Heart left ventricle (tissue), 16 donors: ENCODE data around the gene MPZL3. TPM values are rescaled to one million over a fixed set of nuclear protein-coding genes. Genes with fewer than 3 reads are reported as not detected.
"Not testable (repeated sequence)": the region's sequence is repeated elsewhere in the genome, so short reads cannot be mapped to it uniquely, and the experiment has no call there.

ENCODE experiments used
- ATAC-seq, 4 donors: fragments of 200-7000 bp; cut with Tn5 transposase; one replicate each; pipeline ENCODE4 v1.9.1; 2020 to 2022; ENCODE audit warnings: moderate library complexity in 4 of 4, mild to moderate bottlenecking in 3 of 4, moderate number of reproducible peaks in 1 of 4
- DNase-seq, 5 donors: peaks; one replicate each; pipeline ENCODE4 v3.0.0-alpha.2; 2020
- H3K27ac ChIP-seq, 12 donors: fragments of 200-600 bp; sonication (generic) in 4 of 12; one replicate each; pipeline versions ENCODE4 v1.5.0 to v1.8.0; 2016 to 2022; ENCODE audit warnings: mild to moderate bottlenecking in 2 of 12
- H3K27me3 ChIP-seq, 9 donors: fragments of 200-600 bp; sonication (generic) in 2 of 9; one replicate each; pipeline versions ENCODE4 v1.5.1 to v1.8.0; 2016 to 2022; ENCODE audit warnings: mild to moderate bottlenecking in 3 of 9
- H3K36me3 ChIP-seq, 9 donors: fragments of 200-600 bp; sonication (generic) in 2 of 9; one replicate each; pipeline versions ENCODE4 v1.5.0 to v1.8.0; 2018 to 2022; ENCODE audit warnings: mild to moderate bottlenecking in 2 of 9
- H3K4me1 ChIP-seq, 12 donors: fragments of 200-600 bp; sonication (generic) in 4 of 12; one replicate each; pipeline versions ENCODE4 v1.5.0 to v1.8.0; 2016 to 2022; ENCODE audit warnings: mild to moderate bottlenecking in 3 of 12
- H3K4me3 ChIP-seq, 12 donors: fragments of 200-600 bp; sonication (generic) in 4 of 12; one replicate each; pipeline versions ENCODE4 v1.5.0 to v1.8.0; 2017 to 2022; ENCODE audit warnings: mild to moderate bottlenecking in 9 of 12, moderate library complexity in 4 of 12
- H3K9me3 ChIP-seq, 12 donors: fragments of 200-600 bp; sonication (generic) in 4 of 12; one replicate each; pipeline versions ENCODE4 v1.5.0 to v1.8.0; 2016 to 2022; ENCODE audit warnings: mild to moderate bottlenecking in 1 of 12
- POLR2A ChIP-seq, 2 donors: fragments of 450-650 bp; IDR thresholded peaks; one replicate each; pipeline ENCODE4 v1.6.1; 2017; ENCODE audit warnings: antibody characterized with exemption in 2 of 2, mild to moderate bottlenecking in 2 of 2, moderate library complexity in 2 of 2
- WGBS, 4 donors: extraction: QIAGEN DNeasy Blood & Tissue Kit in 2 of 4; methylation state at CpG; one replicate each; pipeline versions ENCODE4 v1.1.5 to v1.1.7; 2013 to 2018; 5-methylcytosine and 5-hydroxymethylcytosine counted together
- intact Hi-C, 10 donors: fragments of 100-400 bp; cut with DNase I; formaldehyde crosslinking; loops; one replicate each; pipeline versions ENCODE4 v1.11.1 to v1.14.2; 2022
- polyA plus RNA-seq, 2 donors: library from polyadenylated mRNA; stranded (reverse); fragments of 200-250 nt; gene quantifications; one replicate each; pipeline ENCODE4 v1.2.3, GENCODE V29; 2013
- total RNA-seq, 9 donors: library from RNA; depleted of rRNA in 2 of 9; stranded (reverse); fragments of >200 nt in 2 of 9; fragmentation: NEBNext Ultra II Directional in 3 of 9; extraction: Animal tissue kit (Norgen Biotek cat#: 25700) in 3 of 9; gene quantifications; one replicate each; pipeline versions ENCODE4 v1.1.0 to v1.2.4, GENCODE V29; 2016 to 2023
- TF ChIP-seq, protein P1 (sequence below), 12 donors: fragments of 200-600 bp; sonication (generic) in 4 of 12; IDR thresholded peaks; one replicate each; pipeline versions ENCODE4 v1.5.0 to v1.8.0; 2018 to 2022; ENCODE audit warnings: antibody characterized with exemption in 12 of 12, mild to moderate bottlenecking in 5 of 12
- donor health status: ischemic (EF 13 %, LVEDD 7.1; RV severe dilation, severe dysfunction).
- donor health status: healthy with polysubstance abuse.
- donor health status: DM: no; HTN: yes; CAD: no.
- donor health status: DM: no; HTN: no; CAD: no.
- donor health status: ischemic (EF 25% LVEDD 6.9; RV normal size, moderate dysfunction).
- donor health status: ischemic (EF 25% LVEDD 5.7; RV mildly dilated, moderate dysfunction).
- donor health status: healthy.
- donor health status: DM: yes; HTN: yes; CAD: no.
- donor health status: ischemic (EF 35%, LVEDD 5.7; RV mildly dilated, moderate dysfunction).
- donor health status: nonischemic (EF 11% LVEDD 7.7; RV severe dilation, severe dysfunction).
- donor health status: DM: yes; HTN: yes; CAD: no.
- donor health status: PGD.
- donor health status: ischemic (EF 29% LVEDD 5.4; RV normal size, mild dysfunction).
- donor health status: nonischemic (EF 23%, LVEDD 6.1; RV moderate dilation, normal function).

The MPZL3 gene
- total and polyA plus RNA-seq, 11 donors, result 1.3 to 6.2 (median 3.3) TPM

DNA sequence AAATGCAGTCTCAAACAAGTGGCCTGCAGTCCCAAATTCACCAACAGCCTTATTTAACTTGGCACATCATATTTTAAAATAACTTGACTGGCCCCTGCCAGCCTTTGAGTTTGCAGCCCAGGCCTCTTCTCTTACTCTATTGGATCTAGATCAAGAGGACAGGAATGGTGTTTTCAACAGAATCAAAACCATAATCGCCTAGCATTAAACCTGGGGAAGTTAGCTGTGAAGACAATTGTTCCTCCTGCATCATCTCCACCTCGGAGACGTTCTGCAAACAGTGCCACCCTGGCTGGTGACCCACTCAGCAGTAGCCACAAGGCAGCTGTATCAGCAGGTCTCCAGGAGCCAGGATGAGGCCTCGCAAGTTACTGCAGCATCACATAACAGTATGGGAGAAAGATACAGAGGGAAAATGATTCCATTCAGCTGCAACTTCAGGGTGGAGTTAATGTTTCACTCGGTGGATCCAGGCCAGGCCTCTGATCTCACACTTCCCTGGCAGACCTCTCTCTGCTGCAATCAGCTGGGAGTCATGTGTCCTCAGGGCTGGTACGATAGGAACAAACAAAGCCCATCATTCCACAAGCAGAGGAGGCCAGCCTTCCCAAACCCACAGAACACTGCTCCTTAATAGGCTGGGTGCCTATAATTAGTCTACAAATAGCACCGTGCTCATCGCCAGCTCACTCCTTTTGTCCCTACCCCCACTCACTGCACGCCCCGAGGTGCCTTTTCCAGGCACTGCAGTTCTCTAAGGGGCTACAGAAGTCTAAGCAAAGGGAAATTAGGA lies 57.1 kb downstream of the MPZL3 start:
- H3K4me3 ChIP-seq, result no peak overlapping the region
- H3K4me1 ChIP-seq, result peaks cover 0 to 36% (median 25%) of the 10 kb centered on the region in 12 donors
- intact Hi-C loops, result loop anchor here in 9 of 10 donors (1.0 to 10.0 kb wide), 10 partner anchors 14 to 300 kb away; partner anchors contain the start of genes MPZL3 (in 1 of the 9) and UBE4A (in 1 of the 9)
- H3K36me3 ChIP-seq, result peaks cover 0 to 31% (median 0%) of the 10 kb centered on the region in 9 donors
- peak; percentile 97 to 99 (median 98) for ATAC-seq
- TF ChIP-seq, protein P1, sequence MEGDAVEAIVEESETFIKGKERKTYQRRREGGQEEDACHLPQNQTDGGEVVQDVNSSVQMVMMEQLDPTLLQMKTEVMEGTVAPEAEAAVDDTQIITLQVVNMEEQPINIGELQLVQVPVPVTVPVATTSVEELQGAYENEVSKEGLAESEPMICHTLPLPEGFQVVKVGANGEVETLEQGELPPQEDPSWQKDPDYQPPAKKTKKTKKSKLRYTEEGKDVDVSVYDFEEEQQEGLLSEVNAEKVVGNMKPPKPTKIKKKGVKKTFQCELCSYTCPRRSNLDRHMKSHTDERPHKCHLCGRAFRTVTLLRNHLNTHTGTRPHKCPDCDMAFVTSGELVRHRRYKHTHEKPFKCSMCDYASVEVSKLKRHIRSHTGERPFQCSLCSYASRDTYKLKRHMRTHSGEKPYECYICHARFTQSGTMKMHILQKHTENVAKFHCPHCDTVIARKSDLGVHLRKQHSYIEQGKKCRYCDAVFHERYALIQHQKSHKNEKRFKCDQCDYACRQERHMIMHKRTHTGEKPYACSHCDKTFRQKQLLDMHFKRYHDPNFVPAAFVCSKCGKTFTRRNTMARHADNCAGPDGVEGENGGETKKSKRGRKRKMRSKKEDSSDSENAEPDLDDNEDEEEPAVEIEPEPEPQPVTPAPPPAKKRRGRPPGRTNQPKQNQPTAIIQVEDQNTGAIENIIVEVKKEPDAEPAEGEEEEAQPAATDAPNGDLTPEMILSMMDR (IDR thresholded peaks at IDR 0.05), result no peak
- no peak for TF ChIP-seq POLR2A (IDR thresholded peaks at IDR 0.05)
- no peaks in the 10 kb centered on the region for H3K27me3 ChIP-seq
- 23 to 30% (median 30%) methylated on average over 10 of the region's 10 CpGs for WGBS, 4 donors
- H3K9me3 ChIP-seq, result no peaks in the 10 kb centered on the region
- H3K27ac ChIP-seq, result peak overlapping the region; percentile 66 to 97 (median 84)
- DNase-seq, result peak; percentile 71 to 90 (median 85)

DNA sequence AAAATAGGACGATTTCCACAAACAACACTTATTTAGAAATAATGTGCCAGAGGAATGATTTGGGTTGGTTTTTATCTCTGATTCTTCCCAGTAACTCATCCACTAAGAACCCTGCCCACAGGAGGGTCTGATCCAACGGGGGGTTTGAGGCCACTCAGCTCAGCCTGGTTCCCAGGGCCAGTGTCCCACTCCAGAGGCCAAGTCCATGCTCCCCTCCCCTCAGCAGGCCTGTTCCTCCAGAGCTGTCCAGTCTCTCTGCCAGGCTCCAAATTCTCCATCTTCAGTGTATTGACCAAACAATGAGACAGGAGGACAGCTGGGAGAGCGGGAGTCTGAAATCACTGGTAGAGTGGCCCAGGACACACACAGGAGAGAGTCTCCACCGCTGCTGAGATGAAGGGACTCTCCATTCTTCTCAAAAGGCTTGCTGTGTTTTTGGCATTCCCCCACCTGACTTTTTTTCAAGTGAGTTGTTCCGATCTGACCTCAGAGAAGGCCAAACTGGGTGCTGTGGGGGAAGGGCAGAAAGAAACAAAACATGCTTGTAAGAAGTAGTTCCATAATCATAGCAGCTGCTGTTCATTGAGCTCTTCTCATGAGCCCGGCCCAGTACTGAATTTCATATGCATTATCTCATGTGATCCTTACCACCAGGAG lies 58.1 kb downstream of the MPZL3 start:
- DNase-seq (no peak), ATAC-seq (no peak)
- Histone ChIP-seq H3K27me3 (no peaks in the 10 kb centered on the region), H3K9me3 (no peaks in the 10 kb centered on the region), H3K27ac (peak overlapping the region in 11 of 12 donors; percentile 66 to 97 (median 86)), H3K4me1 (peaks cover 0 to 32% (median 24%) of the 10 kb centered on the region in 12 donors), H3K36me3 (peaks cover 0 to 31% (median 0%) of the 10 kb centered on the region in 9 donors), H3K4me3 (no peak overlapping the region)
- TF ChIP-seq, protein P1 (IDR thresholded peaks at IDR 0.05), result no peak
- no peak for TF ChIP-seq POLR2A (IDR thresholded peaks at IDR 0.05)
- intact Hi-C loops, result loop anchor here in 4 of 10 donors (2.0 to 10.0 kb wide), 4 partner anchors 13 to 301 kb away; partner anchors contain the start of gene MPZL3 (in 1 of the 4)
- WGBS, 4 donors, result 52 to 71% (median 63%) methylated on average over 6 of the region's 6 CpGs

DNA sequence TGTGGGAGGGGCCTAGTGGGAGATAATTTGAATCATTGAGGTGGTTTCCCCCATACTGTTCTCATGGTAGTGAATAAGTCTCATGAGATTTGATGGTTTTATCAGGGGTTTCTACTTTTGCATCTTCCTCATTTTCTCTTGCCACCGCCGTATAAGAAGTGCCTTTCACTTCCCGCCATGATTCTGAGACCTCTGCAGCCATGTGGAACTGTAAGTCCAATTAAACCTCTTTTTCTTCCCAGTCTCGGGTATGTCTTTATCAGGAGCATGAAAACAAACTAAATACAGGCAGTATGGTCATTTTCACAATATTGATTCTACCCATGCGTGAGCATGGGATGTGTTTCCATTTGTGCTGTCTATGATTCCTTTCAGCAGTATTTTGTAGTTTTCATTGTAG lies 59.3 kb downstream of the MPZL3 start:
- not testable (repeated sequence) for H3K9me3 ChIP-seq, DNase-seq, H3K27me3 ChIP-seq, H3K27ac ChIP-seq, H3K4me3 ChIP-seq, ATAC-seq
- H3K36me3 ChIP-seq, result peaks cover 0 to 28% (median 0%) of the 10 kb centered on the region in 9 donors
- H3K4me1 ChIP-seq, result peaks cover 0 to 26% (median 17%) of the 10 kb centered on the region in 12 donors
- WGBS, 4 donors, result 88 to 93% (median 91%) methylated on average over 5 of the region's 5 CpGs
- intact Hi-C loops, result loop anchor here in 2 of 10 donors (10.0 kb wide), 3 partner anchors 62 to 302 kb away; partner anchors contain the start of gene MPZL3 (in 1 of the 2)

DNA sequence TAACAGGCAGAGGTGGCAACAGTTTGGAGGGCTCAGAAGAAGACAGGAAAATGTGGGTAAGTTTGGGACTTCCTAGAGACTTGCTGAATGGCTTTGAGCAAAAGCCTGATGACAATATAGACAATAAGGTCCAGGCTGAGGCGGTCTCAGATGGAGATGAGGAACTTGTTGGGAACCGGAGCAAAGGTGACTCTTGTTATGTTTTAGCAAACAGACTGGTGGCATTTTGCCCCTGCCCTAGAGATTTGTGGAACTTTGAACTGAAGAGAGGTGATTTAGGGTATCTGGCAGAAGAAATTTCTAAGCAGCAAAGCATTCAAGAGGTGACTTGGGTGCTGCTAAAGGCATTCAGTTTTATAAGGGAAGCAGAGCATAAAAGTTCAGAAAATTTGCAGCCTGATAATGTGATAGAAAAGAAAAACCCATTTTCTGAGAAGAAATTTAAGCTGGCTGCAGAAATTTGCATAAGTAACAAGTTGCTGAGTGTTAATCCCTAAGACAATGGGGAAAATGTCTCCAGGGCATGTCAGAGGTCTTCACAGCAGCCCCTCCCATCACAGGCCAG lies 61.1 kb downstream of the MPZL3 start:
- intact Hi-C loops, result loop anchor here in 2 of 10 donors (10.0 kb wide), 3 partner anchors 64 to 304 kb away; partner anchors contain the start of gene MPZL3 (in 1 of the 2)
- not testable (repeated sequence) for H3K27me3 ChIP-seq, DNase-seq, H3K9me3 ChIP-seq, ATAC-seq, H3K4me3 ChIP-seq, H3K27ac ChIP-seq
- 78 to 95% (median 93%) methylated on average over 2 of the region's 2 CpGs for WGBS, 4 donors
- Histone ChIP-seq H3K4me1 (peaks cover 0 to 36% (median 17%) of the 10 kb centered on the region in 12 donors), H3K36me3 (peaks cover 0 to 13% (median 0%) of the 10 kb centered on the region in 9 donors)
